ENCODE measurements around the gene TEX44. TPM values are rescaled to one million over a fixed set of nuclear protein-coding genes. Genes with fewer than 3 reads are reported as not detected.

The TEX44 gene
- polyA plus RNA-seq, 1 donor from 2014 or later: not detected

DNA sequence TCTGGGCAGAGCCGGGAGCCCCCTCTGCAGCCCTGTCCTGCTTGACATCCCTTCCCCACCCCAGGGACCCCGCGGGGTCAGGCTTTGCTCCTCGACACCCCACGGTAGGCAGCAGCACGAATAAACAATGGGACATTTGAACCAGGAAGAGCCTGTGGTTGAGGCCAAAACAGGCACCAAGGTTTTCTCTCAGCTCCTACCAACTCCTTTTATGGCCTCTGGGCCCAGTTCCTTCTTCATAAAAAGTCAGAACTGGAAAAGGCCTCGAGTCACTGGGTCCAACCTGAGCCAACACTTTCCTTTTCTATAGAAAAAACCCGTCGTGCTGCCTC, 20.6 kb downstream of the TEX44 start:
- Histone ChIP-seq H2AFZ (ENCODE audit: low read depth, low read length) (peak overlapping the region; percentile 27), H3K4me2 (ENCODE audit: low read length) (no peak overlapping the region), H3K36me3 (ENCODE audit: insufficient read depth, low read length) (no peaks in the 10 kb centered on the region)

DNA sequence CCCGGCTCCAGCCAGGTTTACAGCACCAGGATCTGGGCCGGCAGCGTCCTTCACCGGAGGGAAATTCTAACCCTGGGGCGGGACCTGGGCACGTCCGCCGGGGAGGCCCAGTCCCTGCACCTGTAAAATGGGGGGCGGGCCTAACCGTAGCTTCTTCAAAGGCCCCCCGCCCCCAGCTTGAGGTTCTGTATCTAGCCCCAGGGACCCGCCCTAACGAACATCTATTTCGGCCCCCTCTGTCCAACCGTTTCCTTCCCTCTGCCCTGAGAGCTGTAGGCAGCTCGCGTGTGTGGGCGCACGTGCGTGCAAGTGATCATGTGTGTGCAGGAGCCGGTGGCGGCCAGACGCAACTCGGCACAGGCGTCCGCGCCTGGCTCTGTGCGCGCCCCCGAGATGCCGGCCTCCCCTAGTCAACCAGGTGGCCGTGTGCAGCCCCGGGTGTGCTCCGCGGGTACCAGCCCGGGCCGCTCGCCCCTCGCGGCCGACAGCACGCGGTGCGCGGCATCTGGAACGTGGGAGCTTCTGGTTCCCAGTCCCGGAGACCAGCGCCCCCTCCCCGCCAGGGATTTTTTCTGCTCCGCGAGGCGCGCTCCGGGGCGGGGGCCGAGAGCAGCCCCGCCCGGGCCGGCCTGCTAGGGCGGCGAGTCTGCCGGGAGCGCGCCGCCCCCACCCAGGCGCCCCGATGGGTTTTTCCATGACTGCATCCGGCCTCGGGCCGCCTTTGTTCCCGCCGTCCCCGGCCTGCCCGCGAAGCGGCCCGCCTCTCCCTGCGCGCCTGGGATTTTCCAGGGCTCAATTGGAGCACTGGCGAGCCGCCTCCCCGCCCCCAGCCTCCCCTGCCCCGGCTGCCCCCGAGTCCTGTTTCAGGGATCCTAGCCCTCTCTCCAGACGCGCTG, 21.2 kb downstream of the TEX44 start:
- peak overlapping the region; percentile 64 for H3K9ac ChIP-seq (ENCODE audit: low read length)
- H3F3A ChIP-seq (ENCODE audit: insufficient read depth, low read length, poor library complexity, severe bottlenecking): no peaks in the 10 kb centered on the region
- H3K9me2 ChIP-seq (ENCODE audit: insufficient read depth, low read length): no peaks in the 10 kb centered on the region
- no peaks in the 10 kb centered on the region for H3K27me3 ChIP-seq (ENCODE audit: insufficient read depth, low read depth, low read length)
- H4K20me1 ChIP-seq (ENCODE audit: insufficient read depth): no peaks in the 10 kb centered on the region
- H3K4me2 ChIP-seq (ENCODE audit: low read length): no peak overlapping the region
- H3K36me3 ChIP-seq (ENCODE audit: insufficient read depth, low read length): no peaks in the 10 kb centered on the region
- H3K9me3 ChIP-seq (ENCODE audit: low read length): no peaks in the 10 kb centered on the region
- H2AFZ ChIP-seq (ENCODE audit: low read depth, low read length): peak overlapping the region; percentile 27
- peak overlapping the region; percentile 61 for H3K4me3 ChIP-seq (ENCODE audit: low read length)
- no peaks in the 10 kb centered on the region for H3K79me2 ChIP-seq (replicated peaks; ENCODE audit: insufficient read depth, low read length)
- peak overlapping the region; percentile 60 for H3K27ac ChIP-seq (ENCODE audit: low read length)
- TF ChIP-seq SMC3 (conservative IDR thresholded peaks at IDR 0.05; ENCODE audit: poor library complexity) (peak; percentile 11), CTCF (IDR thresholded peaks at IDR 0.05; ENCODE audit: poor library complexity, severe bottlenecking) (peak; percentile 40), RAD21 (conservative IDR thresholded peaks at IDR 0.05) (peak; percentile 20), EP300 (conservative IDR thresholded peaks at IDR 0.05; ENCODE audit: poor library complexity, severe bottlenecking) (peak; percentile 15), POLR2AphosphoS5 (IDR thresholded peaks at IDR 0.05) (peak; percentile 71), MXI1 (conservative IDR thresholded peaks at IDR 0.05; ENCODE audit: poor library complexity, severe bottlenecking) (peak; percentile 74), EZH2 (IDR thresholded peaks at IDR 0.05; ENCODE audit: borderline replicate concordance, insufficient read depth, low read length, poor library complexity, severe bottlenecking) (no peak)
- TF ChIP-seq, protein P1, sequence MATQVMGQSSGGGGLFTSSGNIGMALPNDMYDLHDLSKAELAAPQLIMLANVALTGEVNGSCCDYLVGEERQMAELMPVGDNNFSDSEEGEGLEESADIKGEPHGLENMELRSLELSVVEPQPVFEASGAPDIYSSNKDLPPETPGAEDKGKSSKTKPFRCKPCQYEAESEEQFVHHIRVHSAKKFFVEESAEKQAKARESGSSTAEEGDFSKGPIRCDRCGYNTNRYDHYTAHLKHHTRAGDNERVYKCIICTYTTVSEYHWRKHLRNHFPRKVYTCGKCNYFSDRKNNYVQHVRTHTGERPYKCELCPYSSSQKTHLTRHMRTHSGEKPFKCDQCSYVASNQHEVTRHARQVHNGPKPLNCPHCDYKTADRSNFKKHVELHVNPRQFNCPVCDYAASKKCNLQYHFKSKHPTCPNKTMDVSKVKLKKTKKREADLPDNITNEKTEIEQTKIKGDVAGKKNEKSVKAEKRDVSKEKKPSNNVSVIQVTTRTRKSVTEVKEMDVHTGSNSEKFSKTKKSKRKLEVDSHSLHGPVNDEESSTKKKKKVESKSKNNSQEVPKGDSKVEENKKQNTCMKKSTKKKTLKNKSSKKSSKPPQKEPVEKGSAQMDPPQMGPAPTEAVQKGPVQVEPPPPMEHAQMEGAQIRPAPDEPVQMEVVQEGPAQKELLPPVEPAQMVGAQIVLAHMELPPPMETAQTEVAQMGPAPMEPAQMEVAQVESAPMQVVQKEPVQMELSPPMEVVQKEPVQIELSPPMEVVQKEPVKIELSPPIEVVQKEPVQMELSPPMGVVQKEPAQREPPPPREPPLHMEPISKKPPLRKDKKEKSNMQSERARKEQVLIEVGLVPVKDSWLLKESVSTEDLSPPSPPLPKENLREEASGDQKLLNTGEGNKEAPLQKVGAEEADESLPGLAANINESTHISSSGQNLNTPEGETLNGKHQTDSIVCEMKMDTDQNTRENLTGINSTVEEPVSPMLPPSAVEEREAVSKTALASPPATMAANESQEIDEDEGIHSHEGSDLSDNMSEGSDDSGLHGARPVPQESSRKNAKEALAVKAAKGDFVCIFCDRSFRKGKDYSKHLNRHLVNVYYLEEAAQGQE (IDR thresholded peaks at IDR 0.05; ENCODE audit: borderline replicate concordance): no peak

More for the DNA sequence above, 20.6 kb downstream of the TEX44 start:
- H3K79me2 ChIP-seq (replicated peaks; ENCODE audit: insufficient read depth, low read length): no peaks in the 10 kb centered on the region
- peak overlapping the region; percentile 60 for H3K27ac ChIP-seq (ENCODE audit: low read length)
- no peaks in the 10 kb centered on the region for H4K20me1 ChIP-seq (ENCODE audit: insufficient read depth)
- TF ChIP-seq, protein P1 (IDR thresholded peaks at IDR 0.05; ENCODE audit: borderline replicate concordance): no peak
- TF ChIP-seq TAF1 (IDR thresholded peaks at IDR 0.05; ENCODE audit: low read depth) (no peak), SMC3 (conservative IDR thresholded peaks at IDR 0.05; ENCODE audit: poor library complexity) (no peak), POLR2AphosphoS5 (IDR thresholded peaks at IDR 0.05) (no peak), EP300 (conservative IDR thresholded peaks at IDR 0.05; ENCODE audit: poor library complexity, severe bottlenecking) (no peak), CTCF (IDR thresholded peaks at IDR 0.05; ENCODE audit: poor library complexity, severe bottlenecking) (no peak)
- H3F3A ChIP-seq (ENCODE audit: insufficient read depth, low read length, poor library complexity, severe bottlenecking): no peaks in the 10 kb centered on the region
- no peaks in the 10 kb centered on the region for H3K27me3 ChIP-seq (ENCODE audit: insufficient read depth, low read depth, low read length)
- peak overlapping the region; percentile 61 for H3K4me3 ChIP-seq (ENCODE audit: low read length)
- peak overlapping the region; percentile 64 for H3K9ac ChIP-seq (ENCODE audit: low read length)
- no peaks in the 10 kb centered on the region for H3K9me3 ChIP-seq (ENCODE audit: low read length)
- no peaks in the 10 kb centered on the region for H3K9me2 ChIP-seq (ENCODE audit: insufficient read depth, low read length)

Data from neural cell (in vitro differentiated cells).